Activated T-helper 1 cell treated with anti-CD3 and anti-CD28 coated beads, Interleukin-12 subunit alpha, Interleukin-12 subunit beta, Interleukin-2, Interleukin-4 antibody, amounts not matched to agents 30 ng/mL and 10 ng/mL and 1 ng/mL, durations not matched to agents 14 hours and 24 hours and 36 hours (primary cell): Measurements from ENCODE around the gene APEX2. TPM values are rescaled to one million over a fixed set of nuclear protein-coding genes. Genes with fewer than 3 reads are reported as not detected.
A peak's percentile ranks its signal among the peaks of the same experiment; 100 is the strongest.

Experiments
- DNase-seq: peaks from one replicate; pipeline ENCODE4 v3.0.0; 2021; ENCODE audit warnings: low spot score
- H3K27ac Mint-ChIP-seq: one replicate; pipeline ENCODE4 v1.8.0; 2021; ENCODE audit warnings: mild to moderate bottlenecking, mixed read lengths
- H3K27me3 Mint-ChIP-seq: one replicate; pipeline ENCODE4 v1.8.0; 2022; ENCODE audit warnings: mild to moderate bottlenecking, moderate library complexity, mixed read lengths; ENCODE audit not compliant: insufficient read depth
- H3K36me3 Mint-ChIP-seq: one replicate; pipeline ENCODE4 v1.8.0; 2021; ENCODE audit warnings: low read depth, mixed read lengths
- H3K4me1 Mint-ChIP-seq: one replicate; pipeline ENCODE4 v1.8.0; 2021; ENCODE audit warnings: low read depth, mixed read lengths
- H3K4me3 Mint-ChIP-seq: one replicate; pipeline ENCODE4 v1.8.0; 2021; ENCODE audit warnings: mild to moderate bottlenecking, moderate library complexity, mixed read lengths
- H3K9me3 Mint-ChIP-seq: one replicate; pipeline ENCODE4 v1.8.0; 2021; ENCODE audit warnings: mixed read lengths
- intact Hi-C: fragments of 100-400 bp; cut with micrococcal nuclease; formaldehyde crosslinking; loops from one replicate; pipeline ENCODE4 v1.15.1; 2024
- total RNA-seq: library from RNA; stranded (reverse); gene quantifications from 2 replicates; pipeline ENCODE4 v1.2.3, GENCODE V29; 2022

The APEX2 gene
- total RNA-seq, 1 donor from 2014 or later: 33.9 TPM

DNA sequence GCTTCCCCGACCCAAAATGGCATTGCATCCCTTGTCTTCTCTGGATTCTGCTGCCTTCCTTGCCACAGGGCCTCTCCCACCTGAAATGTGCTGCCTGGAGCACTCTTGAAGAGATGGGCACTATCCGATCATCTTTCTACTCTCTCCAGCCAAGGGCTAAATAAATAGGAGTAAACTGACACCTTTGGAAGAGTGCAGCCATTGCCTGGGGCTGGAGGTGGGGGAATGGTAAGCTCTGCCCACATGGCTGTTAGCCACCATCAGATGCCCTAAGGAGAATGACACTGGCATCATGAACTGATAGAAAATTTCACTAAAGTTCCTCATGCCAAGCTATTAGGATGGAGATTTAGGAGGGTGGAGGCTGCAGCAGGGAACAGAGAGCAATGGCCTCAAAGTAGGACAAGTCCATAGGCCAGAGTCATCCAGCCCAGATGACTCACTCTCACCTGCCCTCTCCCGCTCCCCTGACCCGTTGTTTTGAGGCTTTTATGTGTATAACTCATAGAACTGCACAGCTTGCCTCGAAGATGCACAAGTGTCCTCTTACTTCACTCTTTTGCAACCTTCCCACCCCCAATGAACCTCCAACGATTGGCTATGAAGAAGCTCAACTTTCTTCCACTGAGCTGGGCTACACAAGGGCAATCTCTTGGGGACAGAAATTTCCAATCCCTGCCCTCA lies 5.4 kb upstream of the APEX2 start:
- H3K27ac Mint-ChIP-seq: no peak overlapping the region
- no peaks in the 10 kb centered on the region for H3K27me3 Mint-ChIP-seq
- no peak overlapping the region for H3K4me3 Mint-ChIP-seq
- no peaks in the 10 kb centered on the region for H3K36me3 Mint-ChIP-seq
- intact Hi-C loops: no loop called here
- H3K4me1 Mint-ChIP-seq: no peaks in the 10 kb centered on the region
- no peak for DNase-seq
- no peaks in the 10 kb centered on the region for H3K9me3 Mint-ChIP-seq

DNA sequence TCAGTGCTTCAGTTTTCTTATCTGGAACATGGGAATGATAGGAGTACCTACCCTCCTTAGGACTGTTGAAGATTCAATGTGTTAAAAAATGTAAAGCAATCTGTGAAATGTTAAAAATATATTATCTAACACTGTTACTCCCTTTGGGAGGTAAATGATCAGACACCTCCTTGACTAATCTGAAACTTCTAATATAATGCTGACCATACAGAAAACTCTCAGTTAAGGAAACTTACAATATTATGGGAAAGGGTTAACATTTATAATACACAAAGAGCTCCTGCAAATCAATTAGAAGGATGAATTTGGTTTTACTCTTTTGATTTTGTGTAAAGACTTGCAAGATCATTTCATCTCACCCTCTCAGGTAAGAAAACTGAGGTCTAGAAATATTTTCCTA lies 4.5 kb upstream of the APEX2 start:
- Mint-ChIP-seq H3K4me3 (no peak overlapping the region), H3K4me1 (peaks cover under 1% of the 10 kb centered on the region), H3K27ac (no peak overlapping the region), H3K36me3 (no peaks in the 10 kb centered on the region), H3K9me3 (no peaks in the 10 kb centered on the region), H3K27me3 (no peaks in the 10 kb centered on the region)
- intact Hi-C loops: no loop called here
- DNase-seq: no peak

DNA sequence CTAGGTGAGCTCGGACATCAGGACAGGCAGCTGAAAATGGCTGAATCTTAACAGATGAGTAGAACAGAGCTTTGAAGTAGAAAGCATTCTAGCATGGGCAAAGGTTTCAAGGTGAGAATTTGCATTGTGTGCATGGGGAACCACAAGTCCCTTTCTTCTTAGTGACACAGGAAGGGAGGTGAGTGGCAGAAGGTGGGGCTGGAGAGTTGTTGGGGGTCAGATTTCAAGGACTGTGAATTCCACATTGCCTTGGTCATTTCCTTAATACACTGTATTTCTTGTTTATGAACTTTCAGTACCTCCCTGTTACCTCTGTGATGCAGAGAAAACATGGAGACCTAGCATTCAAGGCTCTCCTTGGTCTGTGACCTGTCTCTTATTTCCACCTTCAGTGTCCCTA lies 4.1 kb downstream of the APEX2 start:
- H3K36me3 Mint-ChIP-seq: peaks cover 33% of the 10 kb centered on the region
- no peak overlapping the region for H3K27ac Mint-ChIP-seq

DNA sequence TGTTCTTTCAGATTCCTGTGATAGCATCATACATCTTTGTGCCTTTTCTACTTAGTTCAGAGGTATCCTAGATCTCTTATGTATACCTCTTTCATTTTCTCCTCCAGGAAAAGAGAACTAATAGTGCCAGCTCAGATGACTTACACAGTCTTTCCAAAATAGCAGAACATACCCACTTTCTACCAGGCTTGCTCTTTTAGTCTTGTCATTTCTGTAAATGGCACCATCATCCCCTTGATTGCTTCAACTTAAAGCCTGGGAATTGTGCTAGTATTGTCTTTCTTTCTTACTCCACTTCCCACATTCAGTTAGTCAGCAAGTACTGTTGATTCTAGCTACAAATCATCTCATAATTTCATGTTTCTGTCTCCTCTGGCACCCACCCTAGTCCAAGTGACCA lies 5.1 kb downstream of the APEX2 start:
- Mint-ChIP-seq H3K9me3 (no peaks in the 10 kb centered on the region), H3K27me3 (no peaks in the 10 kb centered on the region), H3K4me1 (peaks cover 17% of the 10 kb centered on the region), H3K4me3 (no peak overlapping the region), H3K36me3 (peaks cover 33% of the 10 kb centered on the region), H3K27ac (no peak overlapping the region)
- DNase-seq: no peak
- intact Hi-C loops: no loop called here

More for the DNA sequence above, 4.1 kb downstream of the APEX2 start:
- H3K4me3 Mint-ChIP-seq: no peak overlapping the region
- H3K4me1 Mint-ChIP-seq: peaks cover 17% of the 10 kb centered on the region
- intact Hi-C loops: loop anchor here (5.0 kb wide), 3 partner anchors 713 to 903 kb away; partner anchors contain the start of genes FAM120C and RRAGB
- DNase-seq: no peak
- no peaks in the 10 kb centered on the region for H3K9me3 Mint-ChIP-seq
- no peaks in the 10 kb centered on the region for H3K27me3 Mint-ChIP-seq

DNA sequence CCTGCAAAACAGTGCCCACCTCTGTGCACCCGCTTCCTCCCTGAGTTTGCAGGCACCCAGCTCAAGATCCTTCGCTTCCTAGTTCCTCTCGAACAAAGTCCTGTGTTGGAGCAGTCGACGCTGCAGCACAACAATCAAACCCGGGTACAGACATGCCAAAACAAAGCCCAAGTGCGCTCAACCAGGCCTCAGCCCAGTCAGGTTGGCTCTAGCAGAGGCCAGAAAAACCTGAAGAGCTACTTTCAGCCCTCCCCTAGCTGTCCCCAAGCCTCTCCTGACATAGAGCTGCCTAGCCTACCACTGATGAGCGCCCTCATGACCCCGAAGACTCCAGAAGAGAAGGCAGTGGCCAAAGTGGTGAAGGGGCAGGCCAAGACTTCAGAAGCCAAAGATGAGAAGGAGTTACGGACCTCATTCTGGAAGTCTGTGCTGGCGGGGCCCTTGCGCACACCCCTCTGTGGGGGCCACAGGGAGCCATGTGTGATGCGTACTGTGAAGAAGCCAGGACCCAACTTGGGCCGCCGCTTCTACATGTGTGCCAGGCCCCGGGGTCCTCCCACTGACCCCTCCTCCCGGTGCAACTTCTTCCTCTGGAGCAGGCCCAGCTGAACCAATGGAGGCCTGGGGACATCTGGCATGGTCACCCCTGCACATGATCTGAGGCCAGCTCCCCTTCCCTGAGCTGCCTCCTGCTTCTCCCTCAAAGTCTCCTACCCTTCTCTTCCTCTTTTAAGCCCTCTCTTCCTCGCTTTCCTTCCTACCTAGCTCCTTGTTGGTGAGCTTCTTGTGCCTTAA lies 6.9 kb downstream of the APEX2 start:
- Mint-ChIP-seq H3K4me3 (no peak overlapping the region), H3K27ac (no peak overlapping the region), H3K27me3 (no peaks in the 10 kb centered on the region), H3K9me3 (no peaks in the 10 kb centered on the region), H3K4me1 (peaks cover 7% of the 10 kb centered on the region), H3K36me3 (peaks cover 31% of the 10 kb centered on the region)
- DNase-seq: no peak
- intact Hi-C loops: no loop called here

DNA sequence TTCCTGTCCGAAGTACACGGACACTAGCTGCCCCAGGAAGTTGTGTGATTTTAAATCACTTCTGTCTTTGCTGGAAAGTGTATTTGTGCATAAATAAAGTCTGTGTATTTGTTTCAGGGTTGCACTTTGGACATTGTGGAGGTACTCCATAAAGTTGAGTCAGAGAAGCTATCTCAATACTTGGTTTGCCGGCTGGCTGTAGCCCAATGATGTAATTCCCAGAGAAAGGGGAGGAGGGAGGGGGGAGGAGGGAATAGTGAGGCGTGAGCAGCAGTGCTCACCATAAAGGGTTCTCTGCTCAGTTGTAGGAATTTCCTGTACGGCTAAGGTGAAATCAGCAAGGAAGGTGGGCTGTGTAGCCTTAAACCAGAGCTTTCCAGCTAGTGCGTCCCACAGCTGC lies 7.5 kb downstream of the APEX2 start:
- Mint-ChIP-seq H3K27me3 (no peaks in the 10 kb centered on the region), H3K4me3 (no peak overlapping the region), H3K4me1 (peaks cover 7% of the 10 kb centered on the region), H3K9me3 (no peaks in the 10 kb centered on the region), H3K36me3 (peaks cover 26% of the 10 kb centered on the region), H3K27ac (no peak overlapping the region)
- DNase-seq: no peak
- intact Hi-C loops: no loop called here

DNA sequence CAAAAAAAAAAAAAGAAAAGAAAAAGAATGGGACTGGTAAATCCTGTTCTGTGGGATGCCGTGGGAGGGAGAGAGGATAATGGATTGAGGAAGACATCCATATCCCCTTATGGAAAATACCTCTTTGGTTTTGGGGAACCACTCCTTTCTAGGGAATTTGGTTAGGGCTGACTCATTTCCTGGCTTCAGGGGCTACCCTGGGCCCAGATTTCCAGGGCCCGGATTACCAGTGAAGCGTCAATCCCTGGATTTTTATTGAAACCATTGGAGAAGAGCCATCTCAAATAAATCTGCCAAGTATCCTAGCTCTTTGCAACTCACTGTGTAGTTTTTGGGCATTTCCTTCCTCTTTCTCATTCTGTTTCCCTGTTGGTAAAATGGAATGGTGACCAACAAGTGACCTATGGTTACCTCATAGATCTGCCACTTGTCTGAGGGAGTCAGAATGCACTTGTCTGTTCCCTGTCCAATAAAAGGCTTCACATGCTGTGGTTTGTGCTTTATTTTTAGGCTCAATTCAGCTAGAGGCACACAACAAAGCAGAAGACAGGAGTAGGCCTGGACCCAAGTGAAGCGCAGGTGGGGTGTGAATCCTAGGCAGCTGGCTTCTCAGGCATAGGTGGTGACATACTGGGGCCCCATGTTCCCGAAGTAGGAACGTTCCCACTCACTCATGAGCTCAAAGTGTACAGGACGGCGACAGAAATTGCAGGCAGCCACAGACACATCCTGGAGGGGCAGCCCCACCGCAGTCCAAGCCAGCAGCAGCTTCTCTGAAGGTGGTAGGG lies 8.6 kb downstream of the APEX2 start:
- intact Hi-C loops: no loop called here
- DNase-seq: no peak
- H3K36me3 Mint-ChIP-seq: peaks cover 19% of the 10 kb centered on the region
- no peaks in the 10 kb centered on the region for H3K27me3 Mint-ChIP-seq
- peak overlapping the region; percentile 30 for H3K4me3 Mint-ChIP-seq
- peaks cover 7% of the 10 kb centered on the region for H3K4me1 Mint-ChIP-seq
- H3K9me3 Mint-ChIP-seq: no peaks in the 10 kb centered on the region
- no peak overlapping the region for H3K27ac Mint-ChIP-seq

DNA sequence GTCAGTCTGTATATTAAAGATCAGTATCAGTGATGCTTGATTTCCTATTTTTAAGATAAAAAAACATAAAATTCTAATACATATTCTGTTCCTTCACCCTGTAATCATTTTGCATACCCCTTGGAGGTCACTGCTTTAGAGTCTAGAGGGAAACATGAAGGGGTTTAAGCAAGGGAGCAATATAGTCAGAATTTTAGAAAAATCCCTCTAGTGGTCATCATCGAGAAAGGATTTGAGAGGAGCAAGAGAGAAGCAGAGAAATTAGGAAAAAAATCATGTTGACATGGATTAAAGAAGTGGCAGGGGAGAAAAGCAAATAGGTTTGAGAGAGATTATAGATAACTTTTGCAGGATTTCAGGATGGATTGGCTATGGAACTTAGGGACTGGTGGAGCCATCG lies 11.1 kb downstream of the APEX2 start:
- intact Hi-C loops: no loop called here
- Mint-ChIP-seq H3K27ac (no peak overlapping the region), H3K4me3 (no peak overlapping the region), H3K27me3 (no peaks in the 10 kb centered on the region), H3K9me3 (no peaks in the 10 kb centered on the region), H3K4me1 (peaks cover 7% of the 10 kb centered on the region), H3K36me3 (peaks cover 6% of the 10 kb centered on the region)
- no peak for DNase-seq

DNA sequence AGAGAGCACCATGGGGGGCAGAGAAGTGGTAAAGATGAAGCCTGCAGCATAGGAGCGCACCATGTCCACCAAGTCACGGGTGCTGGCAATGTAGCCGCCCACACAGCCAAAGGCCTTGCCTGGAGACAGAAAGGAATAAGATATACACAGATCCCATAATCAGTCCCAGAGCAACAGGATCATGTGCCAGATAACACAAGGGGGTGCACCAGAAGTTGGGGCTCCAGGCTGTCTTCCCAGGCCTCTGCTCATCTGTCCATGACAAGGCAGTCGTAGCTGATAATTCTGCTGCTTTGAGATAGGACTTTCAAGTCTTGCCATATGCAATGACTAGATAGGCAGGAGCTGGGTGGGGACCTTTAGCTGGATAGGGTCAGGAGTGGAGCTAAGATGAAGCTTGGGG lies 14.7 kb downstream of the APEX2 start:
- Mint-ChIP-seq H3K27ac (no peak overlapping the region), H3K4me1 (no peaks in the 10 kb centered on the region), H3K27me3 (no peaks in the 10 kb centered on the region), H3K4me3 (no peak overlapping the region), H3K9me3 (no peaks in the 10 kb centered on the region), H3K36me3 (no peaks in the 10 kb centered on the region)
- intact Hi-C loops: no loop called here
- DNase-seq: no peak

DNA sequence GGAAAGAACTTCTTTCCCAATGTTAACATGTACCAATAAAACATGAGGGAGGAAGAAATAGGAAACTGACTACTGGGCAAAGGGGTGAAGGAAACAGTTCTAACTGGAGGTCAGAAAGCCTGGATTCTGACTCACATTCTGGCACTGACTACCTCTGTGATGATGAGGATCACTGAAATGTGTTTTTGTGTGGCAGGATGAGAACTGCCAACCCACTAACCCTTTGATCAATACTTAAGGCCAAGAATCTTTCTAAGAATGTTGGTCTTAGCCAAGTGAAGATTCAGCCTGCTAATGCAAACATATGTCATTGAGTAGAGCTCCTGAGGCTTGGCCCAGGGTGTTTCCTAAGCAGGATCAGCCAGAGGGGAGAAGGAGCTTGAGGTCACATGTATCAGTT lies 26.0 kb downstream of the APEX2 start:
- H3K27ac Mint-ChIP-seq: no peak overlapping the region
- H3K36me3 Mint-ChIP-seq: no peaks in the 10 kb centered on the region
- no peak overlapping the region for H3K4me3 Mint-ChIP-seq
- intact Hi-C loops: no loop called here
- H3K27me3 Mint-ChIP-seq: peaks cover 2% of the 10 kb centered on the region
- no peak for DNase-seq
- H3K4me1 Mint-ChIP-seq: no peaks in the 10 kb centered on the region
- no peaks in the 10 kb centered on the region for H3K9me3 Mint-ChIP-seq

DNA sequence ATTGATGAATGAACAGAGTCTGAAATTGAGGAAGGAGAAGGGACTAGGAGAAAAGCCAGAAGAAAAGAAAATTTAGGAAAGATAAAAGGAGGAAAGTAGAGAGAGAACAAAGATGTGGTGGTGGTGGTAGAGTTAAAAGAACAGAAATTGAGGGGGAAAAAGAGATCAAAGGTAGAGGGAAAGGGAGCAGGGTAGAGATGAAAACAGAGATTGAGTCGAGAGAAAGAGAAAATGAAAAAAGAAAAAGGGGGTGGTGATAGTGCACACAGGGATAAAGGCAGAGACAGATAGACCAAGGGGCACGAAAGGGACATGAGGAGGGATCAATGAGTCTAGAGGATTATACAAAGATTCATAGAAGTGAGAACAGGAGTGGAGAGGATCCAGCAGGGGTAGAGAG lies 26.7 kb downstream of the APEX2 start:
- intact Hi-C loops: no loop called here
- H3K4me3 Mint-ChIP-seq: no peak overlapping the region
- H3K4me1 Mint-ChIP-seq: no peaks in the 10 kb centered on the region
- no peaks in the 10 kb centered on the region for H3K9me3 Mint-ChIP-seq
- no peak for DNase-seq
- H3K36me3 Mint-ChIP-seq: no peaks in the 10 kb centered on the region
- H3K27ac Mint-ChIP-seq: no peak overlapping the region
- peaks cover 2% of the 10 kb centered on the region for H3K27me3 Mint-ChIP-seq

DNA sequence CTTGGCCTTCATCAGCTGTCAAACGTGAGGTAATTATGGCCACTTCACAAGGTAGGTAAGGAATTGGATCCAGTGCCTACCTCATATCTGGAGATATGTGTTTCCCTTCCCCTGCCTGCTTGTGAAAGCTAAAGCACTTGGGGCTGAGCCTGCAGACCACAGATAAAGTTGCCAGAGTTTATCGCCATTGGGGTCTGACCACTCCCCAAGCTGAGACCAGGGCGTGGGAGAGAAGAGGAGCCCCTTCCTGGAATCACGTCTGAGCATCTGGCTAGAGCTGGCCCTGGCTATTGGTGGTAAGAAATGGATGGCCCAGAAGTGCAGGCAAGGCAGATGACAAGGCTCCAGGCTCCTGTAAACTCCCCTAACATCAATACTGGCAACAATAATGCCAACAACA lies 27.9 kb downstream of the APEX2 start:
- Mint-ChIP-seq H3K4me3 (no peak overlapping the region), H3K27me3 (peaks cover 2% of the 10 kb centered on the region), H3K36me3 (no peaks in the 10 kb centered on the region), H3K4me1 (no peaks in the 10 kb centered on the region), H3K27ac (no peak overlapping the region), H3K9me3 (no peaks in the 10 kb centered on the region)
- no peak for DNase-seq
- intact Hi-C loops: no loop called here

DNA sequence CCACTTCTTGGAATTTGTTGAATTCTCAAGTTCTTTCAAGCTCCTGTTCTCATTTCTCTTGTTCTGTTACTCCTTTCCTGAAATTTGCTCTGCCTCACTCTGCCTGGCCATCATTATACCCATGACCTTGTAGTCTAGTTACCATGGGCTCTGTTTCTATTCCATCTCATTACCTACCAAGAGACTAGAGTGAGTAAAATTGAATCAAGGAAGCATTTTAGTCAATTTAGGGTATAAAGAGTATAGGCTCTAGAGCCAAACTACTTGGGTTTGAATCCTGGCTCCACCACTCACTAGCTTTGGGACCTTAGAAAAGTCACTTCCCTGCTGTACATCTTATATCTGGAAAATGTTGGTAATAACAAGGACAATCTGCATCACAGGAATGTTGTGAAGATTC lies 28.4 kb downstream of the APEX2 start:
- H3K36me3 Mint-ChIP-seq: no peaks in the 10 kb centered on the region
- H3K4me3 Mint-ChIP-seq: no peak overlapping the region
- H3K27me3 Mint-ChIP-seq: peaks cover 2% of the 10 kb centered on the region
- no peaks in the 10 kb centered on the region for H3K9me3 Mint-ChIP-seq
- no peak overlapping the region for H3K27ac Mint-ChIP-seq
- no peaks in the 10 kb centered on the region for H3K4me1 Mint-ChIP-seq
- intact Hi-C loops: no loop called here
- DNase-seq: no peak
